ENCODE measurements around the gene PFKFB3. TPM values are rescaled to one million over a fixed set of nuclear protein-coding genes. Genes with fewer than 3 reads are reported as not detected.

PFKFB3 gene
- total and polyA plus RNA-seq, 7 donors, result 10.2 to 33.2 (median 28.0) TPM

- TF ChIP-seq POLR2AphosphoS5 (IDR thresholded peaks at IDR 0.05) (no peak), EP300 (IDR thresholded peaks at IDR 0.05) (no peak), POLR2A (IDR thresholded peaks at IDR 0.05) (no peak)
- peaks cover 52 to 98% (median 90%) of the 10 kb centered on the region in 4 donors for H3K36me3 ChIP-seq
- intact Hi-C loops (cut with DNase I), result no loop called here
- no peak overlapping the region for H3K27ac ChIP-seq
- 79 to 88% methylated on average over 21 of the region's 21 CpGs for WGBS, 2 donors
- H3K27me3 ChIP-seq, result no peaks in the 10 kb centered on the region
- no peaks in the 10 kb centered on the region for H3K4me1 ChIP-seq
- no peaks in the 10 kb centered on the region for H3K9me3 ChIP-seq
- no peak for DNase-seq
- H3K4me3 ChIP-seq, result no peak overlapping the region
Observed at GRCh38 chr10:6221971-6222751, 19.4 kb downstream of the PFKFB3 start.

- no peak for TF ChIP-seq CTCF (IDR thresholded peaks at IDR 0.05)
- no peak for TF ChIP-seq EP300 (IDR thresholded peaks at IDR 0.05)
- no peak for TF ChIP-seq POLR2AphosphoS5 (IDR thresholded peaks at IDR 0.05)
- no peak for TF ChIP-seq POLR2A (IDR thresholded peaks at IDR 0.05)
- peaks cover 58 to 98% (median 90%) of the 10 kb centered on the region in 4 donors for H3K36me3 ChIP-seq
- H3K27ac ChIP-seq, result no peak overlapping the region
- H3K27me3 ChIP-seq, result no peaks in the 10 kb centered on the region
- DNase-seq, result no peak
- WGBS, 2 donors, result 95% methylated on average over 19 of the region's 19 CpGs
- H3K4me1 ChIP-seq, result no peaks in the 10 kb centered on the region
- H3K9me3 ChIP-seq, result no peaks in the 10 kb centered on the region
- no peak overlapping the region for H3K4me3 ChIP-seq
- intact Hi-C loops (cut with DNase I), result no loop called here
Observed at GRCh38 chr10:6222755-6223154, 20.0 kb downstream of the PFKFB3 start.

- Histone ChIP-seq H3K4me3 (no peak overlapping the region), H3K9me3 (no peaks in the 10 kb centered on the region), H3K4me1 (no peaks in the 10 kb centered on the region), H3K27me3 (no peaks in the 10 kb centered on the region), H3K27ac (no peak overlapping the region), H3K36me3 (peaks cover 57 to 100% (median 90%) of the 10 kb centered on the region in 4 donors)
- TF ChIP-seq EP300 (IDR thresholded peaks at IDR 0.05) (no peak), CTCF (IDR thresholded peaks at IDR 0.05) (no peak), POLR2AphosphoS5 (IDR thresholded peaks at IDR 0.05) (no peak), POLR2A (IDR thresholded peaks at IDR 0.05) (no peak)
- DNase-seq, result no peak
- intact Hi-C loops (cut with DNase I), result no loop called here
- WGBS, 2 donors, result 91 to 92% methylated on average over 14 of the region's 14 CpGs
Observed at GRCh38 chr10:6223981-6224380, 21.2 kb downstream of the PFKFB3 start.

GRCh38 chr10:6224781-6225180, 22.0 kb downstream of the PFKFB3 start:
- H3K36me3 ChIP-seq, result peaks cover 51 to 100% (median 87%) of the 10 kb centered on the region in 4 donors

GRCh38 chr10:6225263-6225814, 22.6 kb downstream of the PFKFB3 start:
- DNase-seq, result no peak
- intact Hi-C loops (cut with DNase I), result no loop called here

More at GRCh38 chr10:6224781-6225180, 22.0 kb downstream of the PFKFB3 start:
- TF ChIP-seq POLR2AphosphoS5 (IDR thresholded peaks at IDR 0.05) (no peak), EP300 (IDR thresholded peaks at IDR 0.05) (no peak), POLR2A (IDR thresholded peaks at IDR 0.05) (no peak)
- no peaks in the 10 kb centered on the region for H3K27me3 ChIP-seq
- H3K9me3 ChIP-seq, result no peaks in the 10 kb centered on the region
- H3K4me3 ChIP-seq, result no peak overlapping the region
- intact Hi-C loops (cut with DNase I), result no loop called here
- 94% methylated on average over 13 of the region's 13 CpGs for WGBS, 2 donors
- no peak for DNase-seq
- H3K27ac ChIP-seq, result no peak overlapping the region
- no peaks in the 10 kb centered on the region for H3K4me1 ChIP-seq

More at GRCh38 chr10:6225263-6225814, 22.6 kb downstream of the PFKFB3 start:
- no peak overlapping the region for H3K4me3 ChIP-seq
- H3K4me1 ChIP-seq, result no peaks in the 10 kb centered on the region
- peaks cover 50 to 100% (median 85%) of the 10 kb centered on the region in 4 donors for H3K36me3 ChIP-seq
- H3K9me3 ChIP-seq, result no peaks in the 10 kb centered on the region
- 91 to 93% methylated on average over 15 of the region's 15 CpGs for WGBS, 2 donors
- TF ChIP-seq POLR2A (IDR thresholded peaks at IDR 0.05) (no peak), EP300 (IDR thresholded peaks at IDR 0.05) (no peak), CTCF (IDR thresholded peaks at IDR 0.05) (no peak)
- H3K27ac ChIP-seq, result no peak overlapping the region
- no peaks in the 10 kb centered on the region for H3K27me3 ChIP-seq

Data from sigmoid colon (tissue), 7 donors.